HG02943 (cell line): ENCODE measurements around the gene DAP.
"Not testable (repeated sequence)": the region's sequence is repeated elsewhere in the genome, so short reads cannot be mapped to it uniquely, and the experiment has no call there.

ENCODE experiments used
- ATAC-seq: cut with Tn5 transposase; IDR thresholded peaks from one replicate; pipeline ENCODE4 v1.9.1; 2021; ENCODE audit warnings: mild to moderate bottlenecking, low read depth, moderate library complexity; ENCODE audit not compliant: unreplicated experiment

DAP gene

DNA sequence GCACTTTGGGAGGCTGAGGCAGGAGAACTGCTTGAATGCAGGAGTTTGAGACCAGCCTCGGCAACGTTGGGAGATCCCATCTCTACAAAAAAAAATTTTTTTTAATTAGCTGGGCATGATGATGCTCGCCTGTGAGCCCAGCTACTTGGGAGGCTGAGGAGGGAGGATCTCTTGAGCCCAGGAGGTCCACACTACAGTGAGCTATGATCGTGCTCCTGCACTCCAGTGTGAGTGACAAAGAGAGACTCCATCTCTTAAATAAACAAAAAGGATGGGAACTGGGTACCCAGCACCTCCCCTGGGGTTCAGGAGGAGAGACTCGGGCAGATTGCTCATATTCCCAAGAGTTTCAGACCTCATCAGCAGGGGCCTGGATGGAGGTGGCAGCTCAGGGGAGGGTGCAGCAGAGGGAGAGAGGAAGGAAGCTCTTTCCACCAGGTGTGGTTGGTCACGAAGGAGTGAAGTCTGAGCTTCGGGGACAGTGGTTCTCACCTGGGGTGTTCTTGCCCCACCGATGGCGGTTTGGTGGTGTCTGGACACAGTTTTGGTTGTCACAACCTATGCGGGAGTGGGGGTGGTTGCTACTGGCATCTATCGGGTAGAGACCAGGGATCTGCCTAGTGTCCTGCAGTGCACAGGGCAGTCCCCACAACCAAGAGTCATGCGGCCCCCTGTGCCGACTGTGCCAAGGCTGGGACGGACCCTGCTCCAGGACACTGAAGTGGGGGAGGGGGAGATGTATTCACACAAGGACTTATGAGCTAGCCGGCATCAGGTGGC, 124.5 kb downstream of the DAP start:
- ATAC-seq, result no peak

- no peak for ATAC-seq
Measured at GRCh38 chr5:10635867-10636350, 125.1 kb downstream of the DAP start.

DNA sequence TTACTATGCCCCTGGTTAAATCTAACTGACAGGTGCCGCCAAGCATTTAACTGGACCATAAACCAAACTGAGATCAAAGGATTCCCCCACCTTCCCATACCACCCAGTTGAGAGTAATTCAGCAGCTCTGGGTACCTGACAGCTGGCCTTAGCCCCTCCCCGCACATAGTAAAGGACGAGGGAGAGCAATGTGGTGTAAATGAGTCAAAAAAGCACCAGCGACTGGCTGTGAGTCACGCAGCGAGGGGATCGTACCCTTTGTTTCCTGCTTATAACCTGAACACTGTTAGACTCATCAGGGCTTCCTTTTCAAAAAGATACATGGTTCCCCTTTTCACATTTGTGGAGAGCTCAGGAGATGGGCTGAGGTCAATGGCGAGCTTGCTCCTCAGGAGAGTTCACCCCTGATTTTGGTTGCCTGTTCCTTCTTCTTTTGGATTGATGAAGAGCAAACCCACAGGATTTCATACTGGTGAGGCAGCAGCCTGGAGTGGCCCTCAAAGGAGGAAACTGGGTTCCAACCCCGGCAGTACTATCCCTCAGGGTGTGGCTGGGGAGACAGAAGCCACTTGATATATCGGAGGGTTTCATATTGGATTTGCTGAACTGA, 125.7 kb downstream of the DAP start:
- peak; percentile 61 for ATAC-seq

DNA sequence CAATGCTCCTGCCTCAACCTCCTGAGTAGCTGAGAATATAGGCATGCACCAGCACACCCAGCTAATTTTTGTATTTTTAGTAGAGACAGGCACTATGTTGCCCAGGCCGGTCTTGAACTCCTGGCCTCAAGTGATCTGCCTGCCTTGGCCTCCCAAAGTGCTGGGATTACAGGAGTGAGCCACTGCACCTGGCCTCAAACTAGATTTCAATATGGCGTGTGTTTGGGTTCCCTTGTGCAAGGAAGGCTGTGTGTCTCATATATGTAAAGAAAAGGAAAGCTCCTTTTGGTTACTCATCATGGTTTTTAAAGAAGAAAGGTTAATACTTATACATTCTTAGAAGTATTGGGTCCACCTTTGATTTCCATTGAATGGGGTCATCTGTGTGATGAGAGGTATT, 126.5 kb downstream of the DAP start:
- no peak for ATAC-seq

DNA sequence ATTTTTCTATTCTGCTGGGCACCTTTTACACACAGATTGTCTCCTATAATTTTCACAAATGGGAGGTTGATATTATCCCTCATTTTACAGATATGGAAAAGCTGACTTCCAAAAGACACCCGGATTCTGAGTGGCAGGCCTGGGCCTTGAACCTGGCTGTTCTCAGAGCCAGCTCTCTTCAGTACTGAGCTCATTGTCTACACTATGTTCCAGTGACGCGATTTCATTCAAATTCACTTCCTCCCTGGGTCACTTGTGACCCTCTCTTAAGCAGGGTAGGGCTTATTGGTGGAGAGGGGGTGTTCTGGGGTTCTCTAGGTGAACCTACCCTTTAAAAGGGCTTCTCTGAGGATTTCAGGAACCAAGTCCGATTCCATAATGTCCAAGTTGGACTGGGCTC, 127.0 kb downstream of the DAP start:
- no peak for ATAC-seq

DNA sequence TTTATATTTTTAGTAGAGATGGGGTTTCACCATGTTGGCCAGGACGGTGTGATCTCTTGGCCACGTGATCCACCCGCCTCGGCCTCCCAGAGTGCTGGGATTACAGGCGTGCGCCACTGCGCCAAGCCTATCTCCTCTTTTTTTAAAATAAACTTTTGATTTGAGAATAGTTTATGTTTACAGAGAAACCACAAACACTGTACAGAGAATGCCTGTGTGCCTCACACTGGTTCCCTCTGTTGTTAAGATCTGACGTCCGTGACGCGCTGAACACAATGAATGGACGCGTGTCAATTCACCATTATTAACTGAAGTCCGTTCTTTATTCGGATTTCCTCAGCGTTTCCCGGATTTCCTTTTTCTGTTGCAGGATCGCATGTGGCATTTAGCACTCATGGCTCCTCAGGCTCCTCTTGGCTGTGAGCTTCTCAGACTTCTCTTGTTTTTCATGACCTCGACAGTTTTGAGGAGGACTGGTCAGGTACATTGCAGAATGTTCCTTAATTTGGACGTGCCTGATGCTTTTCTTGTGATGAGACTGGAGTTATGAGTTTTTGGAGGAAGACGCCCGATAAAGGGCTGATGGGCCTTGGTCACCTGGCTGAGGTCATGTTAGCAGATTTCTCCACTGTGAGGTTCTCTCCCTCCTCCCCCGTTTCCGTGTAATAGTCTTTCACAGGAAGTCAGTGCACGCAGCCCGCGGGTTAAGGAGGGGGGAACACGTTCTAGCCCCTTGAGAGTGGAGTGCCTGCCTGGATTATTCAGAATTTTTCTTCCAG, 127.6 kb downstream of the DAP start:
- no peak for ATAC-seq

DNA sequence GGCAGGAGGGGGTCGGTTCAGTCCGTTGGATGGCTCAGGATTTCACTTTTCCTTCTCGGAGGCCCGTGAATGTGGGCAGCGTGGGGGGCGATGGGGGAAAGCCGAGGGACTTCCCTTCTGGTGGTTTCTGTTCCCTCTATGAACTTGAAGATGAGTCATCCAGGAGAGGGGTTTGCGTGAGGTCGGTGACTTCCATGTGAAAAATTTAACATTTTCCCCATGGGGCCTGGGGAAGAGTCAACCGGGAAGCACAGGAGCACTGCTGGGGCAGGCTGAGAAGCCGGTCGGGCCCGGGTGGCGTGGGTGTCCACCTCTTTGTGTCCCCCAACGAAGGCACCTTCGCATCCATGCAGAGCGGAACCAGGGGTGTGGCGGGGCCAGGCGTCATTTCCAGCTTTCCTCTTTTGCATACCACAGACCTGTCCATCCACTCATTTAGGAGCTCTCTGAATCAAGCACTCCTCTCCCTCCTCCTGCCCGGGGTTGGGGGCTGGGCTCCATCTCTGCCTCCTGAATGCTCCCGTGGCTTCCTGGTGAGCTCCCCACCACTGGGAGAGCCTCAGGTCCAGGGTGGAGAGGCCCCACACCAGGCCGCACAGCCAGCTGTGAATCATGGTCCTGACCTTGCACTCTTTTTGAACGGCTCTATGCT, 128.8 kb downstream of the DAP start:
- ATAC-seq, result peak; percentile 49

DNA sequence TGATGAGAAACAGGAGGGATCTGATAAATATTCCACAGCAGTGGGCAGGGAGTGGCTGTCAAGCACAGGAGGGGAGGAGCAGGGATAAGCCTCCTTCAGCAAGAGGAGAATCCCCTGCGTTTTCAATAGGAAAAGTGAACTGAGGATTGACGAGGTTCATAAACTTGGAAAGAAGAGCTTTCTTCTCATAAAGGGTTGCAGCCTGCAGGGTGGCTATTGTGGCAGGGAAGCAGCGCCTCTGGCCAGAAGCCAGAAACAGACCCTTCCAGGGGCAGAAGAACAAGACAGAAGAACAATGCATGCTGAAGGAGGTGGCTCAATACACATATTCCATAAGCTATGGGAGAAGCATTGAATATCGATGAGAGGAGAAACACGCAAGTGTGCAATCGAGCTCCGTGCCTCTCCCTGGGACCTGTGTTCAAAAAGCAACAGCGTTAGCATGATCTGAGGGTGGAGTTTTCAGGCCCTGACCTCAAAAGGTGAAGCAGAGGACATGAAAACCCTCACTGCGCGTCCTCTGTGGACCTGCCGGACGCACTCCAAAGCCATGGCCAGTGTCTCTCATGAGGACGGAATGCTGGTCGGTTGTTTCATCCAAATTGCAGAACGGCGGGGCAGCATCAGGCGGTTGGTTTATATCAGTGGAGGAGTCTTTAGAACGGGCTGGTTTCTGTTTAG, 129.6 kb downstream of the DAP start:
- ATAC-seq, result peak; percentile 10

DNA sequence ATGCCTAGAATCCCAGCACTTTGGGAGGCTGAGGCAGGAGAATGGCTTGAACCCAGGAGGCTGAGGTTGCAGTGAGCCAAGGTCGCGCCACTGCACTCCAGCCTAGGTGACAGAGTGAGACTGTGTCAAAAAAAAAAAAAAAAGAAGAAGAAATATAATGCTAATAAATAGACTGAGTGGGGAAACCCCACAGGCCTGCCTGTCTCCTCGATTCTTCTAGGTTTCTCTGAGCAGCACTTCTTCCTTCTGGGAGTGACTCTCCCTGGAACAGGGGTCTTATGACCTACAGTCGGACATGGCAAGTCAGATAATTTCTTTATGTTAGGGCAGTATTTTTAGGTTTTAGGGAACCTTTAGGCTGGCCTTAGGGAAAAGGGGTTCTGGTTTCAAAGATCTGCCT, 130.3 kb downstream of the DAP start:
- not testable (repeated sequence) for ATAC-seq

- ATAC-seq, result no peak
Measured at GRCh38 chr5:10630126-10630525, 130.9 kb downstream of the DAP start.

DNA sequence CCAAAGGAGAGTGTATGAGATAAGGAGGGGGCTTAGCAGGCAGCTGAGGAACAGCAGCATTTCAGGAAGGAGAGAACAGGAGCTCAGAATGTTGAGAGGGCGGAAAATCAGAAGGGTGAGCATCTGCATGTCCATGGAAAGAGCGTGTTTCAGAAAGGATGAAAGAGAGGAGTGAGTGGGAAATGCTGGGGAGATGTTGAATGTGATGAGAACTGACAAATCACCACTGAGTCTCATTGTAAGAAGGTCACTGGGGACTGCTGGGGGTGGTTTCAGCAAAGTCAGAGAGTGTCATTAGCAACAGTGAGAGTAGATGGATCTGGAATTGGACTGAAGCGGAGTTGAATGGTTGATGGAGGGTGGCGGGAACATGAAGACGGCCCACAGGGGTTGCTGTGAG, 131.4 kb downstream of the DAP start:
- ATAC-seq, result no peak
